Measurements from ENCODE around the gene ATXN1.
"Not testable (repeated sequence)": the region's sequence is repeated elsewhere in the genome, so short reads cannot be mapped to it uniquely, and the experiment has no call there.

The ATXN1 gene

DNA sequence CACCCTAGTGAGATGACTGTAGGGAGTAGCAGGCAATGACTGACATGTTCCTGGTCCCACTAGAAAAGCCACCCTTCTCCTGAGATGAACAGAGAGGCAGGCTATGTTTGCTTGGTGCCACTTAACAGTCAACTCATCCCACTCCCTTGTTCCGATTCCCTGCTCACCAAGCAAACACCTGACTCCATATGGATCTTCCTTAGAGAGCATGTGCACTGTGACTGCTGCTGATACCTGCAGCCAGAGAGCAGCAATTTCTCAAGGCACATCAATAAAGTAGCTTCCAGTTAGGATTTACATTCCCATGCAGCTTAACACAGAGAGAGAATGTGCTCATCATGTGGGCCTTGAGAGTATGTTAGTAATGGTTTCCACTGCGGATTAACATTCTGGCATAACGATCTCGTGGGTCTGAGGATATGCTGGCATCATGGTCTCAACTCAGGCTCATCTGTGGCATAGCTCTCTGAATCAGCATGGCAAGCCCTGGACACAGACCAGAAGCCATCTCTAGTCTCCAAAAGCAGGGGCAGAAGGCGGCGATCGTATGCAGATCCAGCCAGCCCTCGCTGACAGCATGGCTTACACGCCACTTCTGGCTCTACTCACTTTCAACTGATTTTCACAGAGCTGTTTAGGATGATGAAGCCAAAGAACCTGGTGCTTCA lies 43.9 kb downstream of the ATXN1 start:
- no peak for DNase-seq

- no peak for DNase-seq
Observed at GRCh38 chr6:16716321-16716858, 44.9 kb downstream of the ATXN1 start.

GRCh38 chr6:16713597-16713996 lies 47.7 kb downstream of the ATXN1 start:
- DNase-seq: no peak

- no peak for DNase-seq
Observed at GRCh38 chr6:16712931-16713484, 48.3 kb downstream of the ATXN1 start.

GRCh38 chr6:16712255-16712930 lies 48.9 kb downstream of the ATXN1 start:
- DNase-seq: no peak

- DNase-seq: no peak
Observed at GRCh38 chr6:16711546-16712254, 49.6 kb downstream of the ATXN1 start.

DNA sequence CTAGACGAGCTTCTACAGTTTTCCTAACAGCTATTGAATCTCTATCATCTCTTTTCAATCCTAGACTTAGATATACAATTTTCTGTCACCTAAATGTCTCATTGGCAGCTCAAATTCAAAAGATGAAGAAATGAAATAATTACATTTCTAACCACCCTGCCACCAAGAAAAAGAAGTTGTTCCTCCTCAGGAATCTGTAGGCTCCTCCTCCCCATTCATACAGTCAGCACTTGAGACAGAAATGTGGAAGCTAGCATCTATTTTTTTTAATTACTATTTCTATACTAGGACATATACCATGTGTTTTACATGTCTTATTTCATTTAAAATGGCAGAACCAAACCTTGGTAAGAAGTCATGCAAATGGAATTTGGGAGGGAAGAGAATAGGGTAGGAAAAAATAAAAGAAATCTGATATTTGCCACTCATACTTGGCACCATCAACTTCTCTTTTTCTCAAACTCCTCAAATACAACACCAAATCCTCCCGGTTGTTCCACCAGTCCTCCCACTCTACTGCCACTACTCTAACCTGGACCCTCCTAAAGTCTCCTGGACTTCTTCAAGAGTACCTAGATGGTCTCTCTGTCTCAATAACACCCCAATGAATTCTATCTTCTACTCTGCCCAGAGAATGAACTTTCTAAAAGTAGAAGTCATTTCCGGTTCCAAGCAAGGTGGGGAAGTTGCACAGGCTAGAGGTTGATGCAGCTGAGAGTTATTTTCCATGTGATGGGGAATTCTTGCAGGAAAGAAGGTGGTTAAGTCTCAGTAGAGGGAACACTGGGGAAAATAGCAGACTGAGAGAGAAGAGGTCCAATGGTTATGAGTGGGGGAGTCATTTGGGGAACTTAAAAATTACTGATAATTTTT lies 54.1 kb downstream of the ATXN1 start:
- no peak for DNase-seq

DNA sequence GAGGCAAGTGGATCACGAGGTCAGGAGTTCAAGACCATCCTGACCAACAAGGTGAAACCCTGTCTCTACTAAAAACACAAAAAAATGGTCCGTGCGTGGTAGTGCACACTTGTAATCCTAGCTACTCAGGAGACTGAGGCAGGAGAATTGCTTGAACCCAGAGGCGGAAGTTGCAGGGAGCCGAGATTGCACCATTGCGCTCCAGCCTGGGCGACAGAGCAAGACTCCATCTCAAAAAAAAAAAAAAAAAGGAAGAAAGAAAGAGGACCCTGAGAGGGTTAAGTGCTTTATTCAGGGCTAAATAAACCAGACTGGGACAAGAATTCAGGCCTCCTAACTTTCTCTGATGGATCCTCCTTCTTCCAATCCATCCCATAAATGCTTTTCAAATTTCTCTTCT lies 54.8 kb downstream of the ATXN1 start:
- DNase-seq: not testable (repeated sequence)

DNA sequence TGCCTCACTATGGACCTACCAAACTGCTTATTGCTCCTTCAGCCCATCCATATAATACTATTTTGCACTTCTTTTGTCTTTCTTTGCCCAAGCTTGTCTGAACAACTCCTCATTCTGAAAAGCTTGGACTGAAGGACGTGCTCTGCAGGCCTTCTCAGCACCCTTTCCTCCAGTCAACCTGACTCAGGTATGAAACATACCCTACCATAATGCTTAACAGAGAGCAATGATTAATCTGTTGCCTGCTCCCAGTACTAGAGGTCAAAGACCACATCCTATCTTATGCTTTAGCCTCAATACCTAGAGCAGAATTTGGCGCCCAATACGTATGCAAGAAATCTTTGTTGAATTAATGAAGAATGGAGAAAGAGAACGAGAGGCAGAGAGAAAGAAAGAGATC lies 55.2 kb downstream of the ATXN1 start:
- no peak for DNase-seq

- no peak for DNase-seq
Observed at GRCh38 chr6:16705081-16705993, 55.9 kb downstream of the ATXN1 start.

- no peak for DNase-seq
Observed at GRCh38 chr6:16704401-16705045, 56.7 kb downstream of the ATXN1 start.

- DNase-seq: not testable (repeated sequence)
Observed at GRCh38 chr6:16702627-16703378, 58.5 kb downstream of the ATXN1 start.

- no peak for DNase-seq
Observed at GRCh38 chr6:16700916-16701234, 60.4 kb downstream of the ATXN1 start.

DNA sequence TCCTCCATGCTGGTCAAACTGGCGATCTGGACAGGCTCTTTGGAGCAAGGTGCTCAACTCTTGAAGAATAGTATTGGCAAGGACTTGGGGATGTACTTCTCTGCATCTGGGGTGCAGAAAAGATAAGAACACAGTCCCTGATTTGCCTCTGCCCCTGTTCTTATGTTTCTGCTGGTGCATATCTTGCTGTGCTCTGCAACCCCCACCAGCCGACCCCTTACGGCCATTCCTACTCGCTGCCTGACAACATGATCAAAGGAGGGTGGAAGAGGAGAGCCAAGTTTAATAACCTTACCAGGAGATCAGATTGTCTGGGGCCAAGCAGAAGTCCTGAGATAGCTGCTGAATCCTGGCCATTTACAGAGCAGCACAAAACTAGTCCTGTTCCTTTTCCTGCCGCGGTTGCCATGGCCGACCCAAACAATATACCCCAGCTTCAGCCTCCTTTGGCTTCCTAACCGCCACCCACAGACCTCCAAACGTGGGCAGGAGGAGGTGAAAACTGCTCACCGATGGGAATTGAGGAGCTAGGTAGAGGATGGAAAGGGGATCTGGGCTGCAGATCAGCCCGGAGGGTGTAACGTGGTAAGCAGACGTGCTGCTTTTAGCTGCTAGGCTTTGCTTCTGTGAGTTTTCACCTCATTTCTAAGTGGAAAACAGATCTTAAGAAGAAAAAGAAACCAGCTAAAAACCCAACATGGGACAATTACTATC lies 60.9 kb downstream of the ATXN1 start:
- no peak for DNase-seq

- DNase-seq: no peak
Observed at GRCh38 chr6:16698997-16699868, 62.0 kb downstream of the ATXN1 start.

GRCh38 chr6:16698162-16698533 lies 63.1 kb downstream of the ATXN1 start:
- no peak for DNase-seq

GRCh38 chr6:16697437-16698161 lies 63.7 kb downstream of the ATXN1 start:
- no peak for DNase-seq

- no peak for DNase-seq
Observed at GRCh38 chr6:16696496-16696895, 64.8 kb downstream of the ATXN1 start.

Data from GDM1 (cell line).